Dermis blood vessel endothelial cell (primary cell): ENCODE results near the gene CTNNB1. TPM values are rescaled to one million over a fixed set of nuclear protein-coding genes. Genes with fewer than 3 reads are reported as not detected.

Experiments used
- DNase-seq: peaks from one replicate; pipeline ENCODE4 v3.0.0; 2010
- total RNA-seq: library from RNA; depleted of rRNA; stranded (reverse); fragments of >200 nt; gene quantifications from 2 replicates; pipeline ENCODE4 v1.2.3, GENCODE V29; 2014

Gene CTNNB1
- total RNA-seq, 1 donor from 2014 or later: 1,954 TPM

GRCh38 chr3:41193794-41194539, 5.3 kb upstream of the CTNNB1 start:
- DNase-seq: no peak

GRCh38 chr3:41194701-41195100, 4.6 kb upstream of the CTNNB1 start:
- no peak for DNase-seq

- DNase-seq: no peak
These were observed 3.4 kb upstream of the CTNNB1 start for GRCh38 chr3:41195946-41196345.

GRCh38 chr3:41196499-41197410, 2.5 kb upstream of the CTNNB1 start:
- no peak for DNase-seq

- DNase-seq: peak; percentile 4
These were observed 1.3 kb upstream of the CTNNB1 start for GRCh38 chr3:41198046-41198445.

- peak; percentile 55 for DNase-seq
These were observed 779 bp upstream of the CTNNB1 start for GRCh38 chr3:41198526-41198925.

GRCh38 chr3:41199866-41200668, 762 bp downstream of the CTNNB1 start:
- DNase-seq: peak; percentile 55

GRCh38 chr3:41200669-41201021, 1.3 kb downstream of the CTNNB1 start:
- DNase-seq: peak; percentile 53

- DNase-seq: peak; percentile 30
These were observed 2.9 kb downstream of the CTNNB1 start for GRCh38 chr3:41202075-41202833.

GRCh38 chr3:41202834-41203345, 3.6 kb downstream of the CTNNB1 start:
- DNase-seq: peak; percentile 78

- peak; percentile 13 for DNase-seq
These were observed 5.1 kb downstream of the CTNNB1 start for GRCh38 chr3:41204369-41204768.

GRCh38 chr3:41205591-41205990, 6.3 kb downstream of the CTNNB1 start:
- no peak for DNase-seq

- DNase-seq: peak; percentile 5
These were observed 8.1 kb downstream of the CTNNB1 start for GRCh38 chr3:41207355-41207754.

- DNase-seq: peak; percentile 3
These were observed 9.4 kb downstream of the CTNNB1 start for GRCh38 chr3:41208507-41209220.

- DNase-seq: peak; percentile 21
These were observed 10.3 kb downstream of the CTNNB1 start for GRCh38 chr3:41209646-41210045.

- DNase-seq: no peak
These were observed 11.7 kb downstream of the CTNNB1 start for GRCh38 chr3:41210966-41211365.

GRCh38 chr3:41212088-41212487, 12.8 kb downstream of the CTNNB1 start:
- DNase-seq: no peak

- no peak for DNase-seq
These were observed 14.3 kb downstream of the CTNNB1 start for GRCh38 chr3:41213588-41213987.

- no peak for DNase-seq
These were observed 17.1 kb downstream of the CTNNB1 start for GRCh38 chr3:41216422-41216821.

GRCh38 chr3:41216993-41217392, 17.7 kb downstream of the CTNNB1 start:
- no peak for DNase-seq

GRCh38 chr3:41219424-41219823, 20.1 kb downstream of the CTNNB1 start:
- no peak for DNase-seq
